Measurements from ENCODE around the gene DSTYK.

DSTYK gene

DNA sequence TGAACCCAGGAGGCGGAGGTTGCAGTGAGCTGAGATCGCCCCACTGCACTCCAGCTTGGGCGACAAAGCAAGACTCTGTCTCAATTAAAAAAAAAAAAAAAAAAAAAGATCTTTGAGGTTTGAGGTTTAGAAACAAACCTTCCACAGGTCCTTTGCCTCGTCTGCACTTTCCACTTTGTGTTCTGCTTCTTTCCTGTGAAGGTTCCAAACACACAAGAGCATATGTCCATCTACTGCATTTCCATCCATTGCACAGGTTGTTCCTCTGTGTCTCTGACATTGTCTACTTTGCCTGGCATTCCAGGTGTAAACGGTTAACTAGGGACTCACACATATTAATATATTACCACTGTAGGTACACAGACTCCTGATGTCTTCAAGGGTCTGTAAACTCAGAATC lies 40.1 kb downstream of the DSTYK start:
- Histone ChIP-seq H3K27me3 (ENCODE audit: control insufficient read depth in 1 of 2, insufficient read depth in 1 of 2, low read length in 2 of 2) (no peaks in the 10 kb centered on the region), H3K4me3 (ENCODE audit: insufficient read depth in 1 of 2, low read depth in 1 of 2, low read length in 2 of 2) (no peak overlapping the region), H2BK15ac (ENCODE audit: low read depth, poor library complexity, severe bottlenecking) (no peak overlapping the region), H3K14ac (ENCODE audit: low read length in 2 of 2) (no peak overlapping the region), H3K18ac (ENCODE audit: low read depth in 1 of 2, low read length in 2 of 2) (no peak overlapping the region), H3K79me1 (replicated peaks; ENCODE audit: low read length, poor library complexity, severe bottlenecking) (peaks cover 27% of the 10 kb centered on the region), H4K8ac (ENCODE audit: low read length) (no peak overlapping the region), H3K27ac (ENCODE audit: low read length, poor library complexity, severe bottlenecking) (no peak overlapping the region), H3K4ac (ENCODE audit: low read depth in 1 of 2, low read length in 2 of 2) (no peak overlapping the region), H3K9me3 (ENCODE audit: control insufficient read depth, low read length) (no peaks in the 10 kb centered on the region), H3K9ac (ENCODE audit: low read length) (no peak overlapping the region), H2BK12ac (ENCODE audit: low read length in 2 of 2) (no peak overlapping the region), H2BK5ac (ENCODE audit: low read depth, low read length, poor library complexity, severe bottlenecking) (no peak overlapping the region), H2AK5ac (ENCODE audit: low read length, severe bottlenecking) (no peak overlapping the region), H3K4me1 (ENCODE audit: control insufficient read depth, insufficient read depth, low read depth, low read length) (peaks cover 13% of the 10 kb centered on the region), H3K36me3 (ENCODE audit: control insufficient read depth in 1 of 2, insufficient read depth in 2 of 2, low read depth in 1 of 2, low read length in 2 of 2) (peaks cover 12 to 40% of the 10 kb centered on the region in 2 experiments), H2BK120ac (ENCODE audit: low read depth, low read length) (no peak overlapping the region), H3K23ac (ENCODE audit: low read length in 2 of 2) (no peak overlapping the region), H4K91ac (ENCODE audit: low read length) (no peak overlapping the region), H3K4me2 (ENCODE audit: low read length, poor library complexity, severe bottlenecking) (no peak overlapping the region), H2AFZ (ENCODE audit: low read depth, low read length) (no peak overlapping the region)
- DNase-seq = no peak
- WGBS = 95% methylated on average over 3 of the region's 5 CpGs

DNA sequence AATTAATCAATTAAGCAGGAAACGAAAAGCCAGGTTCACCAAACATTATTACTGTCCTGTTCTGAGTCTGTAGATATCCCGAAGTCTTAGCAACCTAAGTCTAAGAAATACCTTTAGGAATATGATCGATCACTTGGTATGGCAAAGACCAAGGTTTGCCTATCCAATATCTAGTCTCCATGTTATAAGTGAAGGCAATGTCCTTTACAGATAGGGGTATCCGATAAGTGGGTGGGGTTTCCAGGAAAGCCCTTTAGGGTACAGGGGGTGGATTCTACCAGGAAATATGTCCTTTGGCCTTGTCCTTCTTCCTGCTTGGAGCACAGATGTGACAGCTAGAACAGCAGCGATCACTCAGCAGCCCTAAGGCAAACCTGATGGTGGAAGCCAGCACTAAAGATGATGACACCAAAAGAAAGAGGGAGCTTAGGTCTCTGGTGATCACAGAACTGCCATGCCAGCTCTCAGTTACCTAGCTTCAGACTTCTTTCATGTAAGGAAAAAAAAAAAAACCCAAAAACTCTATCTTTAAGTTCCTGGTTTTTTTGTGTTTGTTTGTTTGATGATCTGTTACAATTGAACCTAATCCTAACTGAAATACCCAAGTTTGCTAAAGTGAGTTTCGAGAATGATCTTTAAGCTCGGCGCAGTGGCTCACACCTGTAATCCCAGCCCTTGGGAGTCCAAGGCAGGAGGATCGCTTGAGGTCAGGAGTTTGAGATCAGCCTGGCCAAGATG lies 40.8 kb downstream of the DSTYK start:
- Histone ChIP-seq H3K14ac (ENCODE audit: low read length in 2 of 2) (no peak overlapping the region), H3K18ac (ENCODE audit: low read depth in 1 of 2, low read length in 2 of 2) (no peak overlapping the region), H4K8ac (ENCODE audit: low read length) (no peak overlapping the region), H3K36me3 (ENCODE audit: control insufficient read depth in 1 of 2, insufficient read depth in 2 of 2, low read depth in 1 of 2, low read length in 2 of 2) (peaks cover 12 to 42% of the 10 kb centered on the region in 2 experiments), H3K4me1 (ENCODE audit: control insufficient read depth, insufficient read depth, low read depth, low read length) (peaks cover 11% of the 10 kb centered on the region), H2BK15ac (ENCODE audit: low read depth, poor library complexity, severe bottlenecking) (no peak overlapping the region), H2BK120ac (ENCODE audit: low read depth, low read length) (no peak overlapping the region), H4K91ac (ENCODE audit: low read length) (no peak overlapping the region), H2BK5ac (ENCODE audit: low read depth, low read length, poor library complexity, severe bottlenecking) (no peak overlapping the region), H2AFZ (ENCODE audit: low read depth, low read length) (no peak overlapping the region), H3K27me3 (ENCODE audit: control insufficient read depth in 1 of 2, insufficient read depth in 1 of 2, low read length in 2 of 2) (no peaks in the 10 kb centered on the region), H3K23ac (ENCODE audit: low read length in 2 of 2) (no peak overlapping the region), H3K4me3 (ENCODE audit: insufficient read depth in 1 of 2, low read depth in 1 of 2, low read length in 2 of 2) (no peak overlapping the region), H3K27ac (ENCODE audit: low read length, poor library complexity, severe bottlenecking) (no peak overlapping the region), H3K9ac (ENCODE audit: low read length) (no peak overlapping the region), H2BK12ac (ENCODE audit: low read length in 2 of 2) (no peak overlapping the region), H3K4ac (ENCODE audit: low read depth in 1 of 2, low read length in 2 of 2) (no peak overlapping the region), H3K9me3 (ENCODE audit: control insufficient read depth, low read length) (no peaks in the 10 kb centered on the region), H2AK5ac (ENCODE audit: low read length, severe bottlenecking) (no peak overlapping the region), H3K79me1 (replicated peaks; ENCODE audit: low read length, poor library complexity, severe bottlenecking) (peaks cover 27% of the 10 kb centered on the region), H3K4me2 (ENCODE audit: low read length, poor library complexity, severe bottlenecking) (no peak overlapping the region)
- no peak for DNase-seq
- WGBS = 93% methylated on average over 9 of the region's 9 CpGs

DNA sequence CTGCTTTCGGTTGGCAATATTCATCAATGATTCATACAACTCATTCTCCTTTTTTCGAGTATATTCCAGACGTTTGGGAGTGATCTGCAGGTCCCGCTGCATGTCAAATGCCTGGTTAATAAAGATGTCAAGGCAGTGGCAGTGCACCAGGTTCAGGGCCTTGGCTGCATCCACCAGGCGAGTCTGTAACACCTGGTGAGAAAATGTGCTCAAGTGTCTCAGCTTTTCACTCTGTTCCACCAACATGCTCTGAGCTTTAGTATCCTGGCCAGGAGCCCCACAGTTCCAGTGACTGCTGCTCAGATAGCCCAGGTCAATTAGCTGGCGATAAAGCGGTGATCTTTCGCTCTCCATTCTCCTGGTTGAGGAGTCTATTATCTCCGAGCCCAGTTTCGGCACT lies 42.3 kb downstream of the DSTYK start:
- no peak overlapping the region for H2AFZ ChIP-seq (ENCODE audit: low read depth, low read length)
- H3K36me3 ChIP-seq (ENCODE audit: control insufficient read depth in 1 of 2, insufficient read depth in 2 of 2, low read depth in 1 of 2, low read length in 2 of 2) = peaks cover 12 to 46% of the 10 kb centered on the region in 2 experiments
- H4K8ac ChIP-seq (ENCODE audit: low read length) = peak overlapping the region; percentile 37
- no peak overlapping the region for H3K4me3 ChIP-seq (ENCODE audit: insufficient read depth in 1 of 2, low read depth in 1 of 2, low read length in 2 of 2)
- no peaks in the 10 kb centered on the region for H3K9me3 ChIP-seq (ENCODE audit: control insufficient read depth, low read length)
- no peak overlapping the region for H3K18ac ChIP-seq (ENCODE audit: low read depth in 1 of 2, low read length in 2 of 2)
- no peak overlapping the region for H3K4me2 ChIP-seq (ENCODE audit: low read length, poor library complexity, severe bottlenecking)
- no peak overlapping the region for H3K14ac ChIP-seq (ENCODE audit: low read length in 2 of 2)
- no peak overlapping the region for H3K27ac ChIP-seq (ENCODE audit: low read length, poor library complexity, severe bottlenecking)
- 93% methylated on average over 10 of the region's 10 CpGs for WGBS
- H2AK5ac ChIP-seq (ENCODE audit: low read length, severe bottlenecking) = no peak overlapping the region
- peaks cover 6% of the 10 kb centered on the region for H3K4me1 ChIP-seq (ENCODE audit: control insufficient read depth, insufficient read depth, low read depth, low read length)
- H2BK5ac ChIP-seq (ENCODE audit: low read depth, low read length, poor library complexity, severe bottlenecking) = no peak overlapping the region
- no peak for DNase-seq
- no peak overlapping the region for H2BK15ac ChIP-seq (ENCODE audit: low read depth, poor library complexity, severe bottlenecking)
- H2BK120ac ChIP-seq (ENCODE audit: low read depth, low read length) = no peak overlapping the region
- peak overlapping the region; percentile 15 for H4K91ac ChIP-seq (ENCODE audit: low read length)
- no peak overlapping the region for H3K4ac ChIP-seq (ENCODE audit: low read depth in 1 of 2, low read length in 2 of 2)
- H2BK12ac ChIP-seq (ENCODE audit: low read length in 2 of 2) = peak overlapping the region in 1 of 2 experiments; percentile 1
- no peaks in the 10 kb centered on the region for H3K27me3 ChIP-seq (ENCODE audit: control insufficient read depth in 1 of 2, insufficient read depth in 1 of 2, low read length in 2 of 2)
- H3K79me1 ChIP-seq (replicated peaks; ENCODE audit: low read length, poor library complexity, severe bottlenecking) = peaks cover 27% of the 10 kb centered on the region
- no peak overlapping the region for H3K23ac ChIP-seq (ENCODE audit: low read length in 2 of 2)
- H3K9ac ChIP-seq (ENCODE audit: low read length) = no peak overlapping the region

DNA sequence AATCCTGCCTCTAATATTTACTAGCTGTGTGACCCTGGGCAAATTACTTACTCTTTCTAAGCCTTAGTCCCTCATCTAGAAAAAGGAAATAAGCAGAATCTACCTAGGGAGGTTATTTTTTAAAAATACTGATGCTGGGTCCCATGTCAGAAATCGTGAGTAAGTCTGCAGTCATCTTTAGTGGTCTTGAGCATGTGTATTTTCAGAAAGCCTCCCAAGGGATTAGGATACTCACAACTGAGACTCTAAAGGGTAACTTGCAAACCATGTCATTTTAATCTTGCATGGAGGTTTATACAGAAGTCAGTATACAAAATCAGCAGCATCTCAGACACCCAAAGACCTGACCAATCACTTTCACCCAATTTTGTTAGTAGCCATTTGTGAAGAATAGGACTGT lies 43.2 kb downstream of the DSTYK start:
- Histone ChIP-seq H3K36me3 (ENCODE audit: control insufficient read depth in 1 of 2, insufficient read depth in 2 of 2, low read depth in 1 of 2, low read length in 2 of 2) (peaks cover 12 to 55% of the 10 kb centered on the region in 2 experiments), H3K4ac (ENCODE audit: low read depth in 1 of 2, low read length in 2 of 2) (no peak overlapping the region), H3K9ac (ENCODE audit: low read length) (no peak overlapping the region), H4K8ac (ENCODE audit: low read length) (no peak overlapping the region), H3K18ac (ENCODE audit: low read depth in 1 of 2, low read length in 2 of 2) (no peak overlapping the region), H3K27me3 (ENCODE audit: control insufficient read depth in 1 of 2, insufficient read depth in 1 of 2, low read length in 2 of 2) (no peaks in the 10 kb centered on the region), H3K14ac (ENCODE audit: low read length in 2 of 2) (no peak overlapping the region), H3K4me3 (ENCODE audit: insufficient read depth in 1 of 2, low read depth in 1 of 2, low read length in 2 of 2) (no peak overlapping the region), H3K27ac (ENCODE audit: low read length, poor library complexity, severe bottlenecking) (no peak overlapping the region), H2BK15ac (ENCODE audit: low read depth, poor library complexity, severe bottlenecking) (no peak overlapping the region), H3K4me1 (ENCODE audit: control insufficient read depth, insufficient read depth, low read depth, low read length) (peaks cover 6% of the 10 kb centered on the region), H3K9me3 (ENCODE audit: control insufficient read depth, low read length) (no peaks in the 10 kb centered on the region), H2BK120ac (ENCODE audit: low read depth, low read length) (no peak overlapping the region), H4K91ac (ENCODE audit: low read length) (no peak overlapping the region), H3K4me2 (ENCODE audit: low read length, poor library complexity, severe bottlenecking) (no peak overlapping the region), H2BK5ac (ENCODE audit: low read depth, low read length, poor library complexity, severe bottlenecking) (no peak overlapping the region), H2AFZ (ENCODE audit: low read depth, low read length) (no peak overlapping the region), H2BK12ac (ENCODE audit: low read length in 2 of 2) (no peak overlapping the region), H3K23ac (ENCODE audit: low read length in 2 of 2) (no peak overlapping the region), H3K79me1 (replicated peaks; ENCODE audit: low read length, poor library complexity, severe bottlenecking) (peaks cover 27% of the 10 kb centered on the region), H2AK5ac (ENCODE audit: low read length, severe bottlenecking) (no peak overlapping the region)
- no peak for DNase-seq
- WGBS = 56% methylated on average over 1 of the region's 1 CpG

Data from mesenchymal stem cell (in vitro differentiated cells and primary cell).